Trophoblast cell (in vitro differentiated cells and primary cell): ENCODE data around the gene KAT6B.

Source experiments
- DNase-seq, 2 donors: peaks; one replicate each; pipeline ENCODE4 v3.0.0-alpha.2; 2016
- H2AFZ ChIP-seq: 2 replicates; pipeline ENCODE4 v1.6.1; 2013; ENCODE audit warnings: low read length, moderate library complexity, mild to moderate bottlenecking; ENCODE audit not compliant: insufficient read depth, poor library complexity
- H2AK5ac ChIP-seq: 2 replicates; pipeline ENCODE4 v1.6.1; 2013; ENCODE audit warnings: mild to moderate bottlenecking, low read length
- H2BK120ac ChIP-seq: 2 replicates; pipeline ENCODE4 v1.6.1; 2013; ENCODE audit warnings: low read length, mild to moderate bottlenecking, moderate library complexity; ENCODE audit not compliant: insufficient read depth, poor library complexity
- H2BK12ac ChIP-seq: 2 replicates; pipeline ENCODE4 v1.6.1; 2013; ENCODE audit warnings: mild to moderate bottlenecking, low read length, moderate library complexity
- H2BK5ac ChIP-seq: 2 replicates; pipeline ENCODE4 v1.6.1; 2013; ENCODE audit warnings: low read length, low read depth, moderate library complexity, mild to moderate bottlenecking; ENCODE audit not compliant: poor library complexity
- H3K14ac ChIP-seq: 2 replicates; pipeline ENCODE4 v1.6.1; 2013; ENCODE audit warnings: mild to moderate bottlenecking, low read length
- H3K18ac ChIP-seq: 2 replicates; pipeline ENCODE4 v1.6.1; 2013; ENCODE audit warnings: mild to moderate bottlenecking, low read length
- H3K23ac ChIP-seq: 2 replicates; pipeline ENCODE4 v1.6.1; 2013; ENCODE audit warnings: low read length
- H3K27ac ChIP-seq: 2 replicates; pipeline ENCODE4 v1.5.1; 2013; ENCODE audit warnings: low read depth, mild to moderate bottlenecking, inconsistent platforms, low read length, moderate library complexity
- H3K27me3 ChIP-seq: 2 replicates; pipeline ENCODE4 v1.6.1; 2013; ENCODE audit warnings: inconsistent platforms, mild to moderate bottlenecking, low read length, moderate library complexity; ENCODE audit not compliant: insufficient read depth
- H3K36me3 ChIP-seq, 2 experiments: 1 replicate in 1 of 2; 2 replicates in 1 of 2; pipeline ENCODE4 v1.6.1; 2013; ENCODE audit warnings: low read length in 2 of 2, mild to moderate bottlenecking in 2 of 2, moderate library complexity in 1 of 2; ENCODE audit not compliant: insufficient read depth in 2 of 2, control insufficient read depth in 1 of 2
- H3K4ac ChIP-seq: 2 replicates; pipeline ENCODE4 v1.6.1; 2013; ENCODE audit warnings: low read depth, mild to moderate bottlenecking, low read length, moderate library complexity
- H3K4me1 ChIP-seq, 2 experiments: 1 replicate in 1 of 2; 2 replicates in 1 of 2; pipeline ENCODE4 v1.6.1; 2013; ENCODE audit warnings: low read length in 2 of 2, mild to moderate bottlenecking in 2 of 2, moderate library complexity in 1 of 2; ENCODE audit not compliant: insufficient read depth in 2 of 2, control insufficient read depth in 1 of 2
- H3K4me2 ChIP-seq: 2 replicates; pipeline ENCODE4 v1.6.1; 2013; ENCODE audit warnings: inconsistent platforms, mild to moderate bottlenecking, low read length, moderate library complexity
- H3K4me3 ChIP-seq: 2 replicates; pipeline ENCODE4 v1.5.1; 2013; ENCODE audit warnings: mild to moderate bottlenecking, low read depth, low read length, inconsistent platforms
- H3K79me1 ChIP-seq: one replicate; pipeline ENCODE4 v1.6.1; 2013; ENCODE audit warnings: low read length
- H3K79me2 ChIP-seq: 2 replicates; pipeline ENCODE4 v1.6.1; 2013; ENCODE audit warnings: low read length, mild to moderate bottlenecking; ENCODE audit not compliant: control insufficient read depth, insufficient read depth, poor library complexity
- H3K9ac ChIP-seq: 2 replicates; pipeline ENCODE4 v1.6.1; 2013; ENCODE audit warnings: mild to moderate bottlenecking, low read length
- H3K9me3 ChIP-seq: 2 replicates; pipeline ENCODE4 v1.6.1; 2013; ENCODE audit warnings: low read depth, mild to moderate bottlenecking, control low read depth, inconsistent platforms, low read length; ENCODE audit not compliant: insufficient read depth
- H4K12ac ChIP-seq: 2 replicates; pipeline ENCODE4 v1.6.1; 2013; ENCODE audit warnings: low read depth, mild to moderate bottlenecking, low read length, moderate library complexity
- H4K8ac ChIP-seq: 2 replicates; pipeline ENCODE4 v1.6.1; 2013; ENCODE audit warnings: low read depth, mild to moderate bottlenecking, low read length, moderate library complexity
- H4K91ac ChIP-seq: one replicate; pipeline ENCODE4 v1.6.1; 2013; ENCODE audit warnings: low read depth, mild to moderate bottlenecking, low read length, moderate library complexity
- WGBS: extraction: QIAGEN DNeasy Blood & Tissue Kit; methylation state at CpG from one replicate; pipeline ENCODE4 v1.1.7; 2013; ENCODE audit warnings: missing lambda C conversion rate; ENCODE audit not compliant: insufficient read length, insufficient coverage; ENCODE audit errors: extremely low coverage; 5-methylcytosine and 5-hydroxymethylcytosine counted together

The KAT6B gene

GRCh38 chr10:75018251-75018650 lies 191.9 kb downstream of the KAT6B start:
- Histone ChIP-seq H3K4me2 (no peak overlapping the region), H4K12ac (no peak overlapping the region), H3K9me3 (no peaks in the 10 kb centered on the region), H3K79me2 (no peaks in the 10 kb centered on the region), H3K9ac (no peak overlapping the region), H3K4me1 (no peaks in the 10 kb centered on the region), H2BK120ac (no peak overlapping the region), H2AFZ (no peak overlapping the region), H3K14ac (no peak overlapping the region), H4K91ac (no peak overlapping the region), H3K4me3 (no peak overlapping the region), H2BK5ac (no peak overlapping the region), H2BK12ac (no peak overlapping the region), H3K27me3 (no peaks in the 10 kb centered on the region), H3K27ac (no peak overlapping the region), H2AK5ac (no peak overlapping the region), H3K23ac (no peak overlapping the region), H3K18ac (no peak overlapping the region), H3K36me3 (peaks cover 0 to 4% of the 10 kb centered on the region in 2 experiments), H3K79me1 (no peaks in the 10 kb centered on the region), H3K4ac (no peak overlapping the region), H4K8ac (no peak overlapping the region)
- no peak for DNase-seq
- no CpG with 5 or more reads among the region's 6 CpGs for WGBS

GRCh38 chr10:75018686-75019307 lies 192.4 kb downstream of the KAT6B start:
- H3K27me3 ChIP-seq: no peaks in the 10 kb centered on the region
- H3K4me2 ChIP-seq: no peak overlapping the region
- no peak overlapping the region for H3K27ac ChIP-seq
- H4K91ac ChIP-seq: no peak overlapping the region
- H3K79me2 ChIP-seq: no peaks in the 10 kb centered on the region
- no peak overlapping the region for H3K4ac ChIP-seq
- H4K8ac ChIP-seq: no peak overlapping the region
- no peak overlapping the region for H4K12ac ChIP-seq
- no peak overlapping the region for H3K4me3 ChIP-seq
- no CpG with 5 or more reads among the region's 8 CpGs for WGBS
- H2BK120ac ChIP-seq: no peak overlapping the region
- no peaks in the 10 kb centered on the region for H3K4me1 ChIP-seq
- no peak overlapping the region for H3K18ac ChIP-seq
- H3K9ac ChIP-seq: no peak overlapping the region
- no peak overlapping the region for H3K23ac ChIP-seq
- DNase-seq: no peak
- peaks cover 0 to 4% of the 10 kb centered on the region in 2 experiments for H3K36me3 ChIP-seq
- H3K79me1 ChIP-seq: no peaks in the 10 kb centered on the region
- no peak overlapping the region for H2AK5ac ChIP-seq
- no peak overlapping the region for H2BK12ac ChIP-seq
- no peaks in the 10 kb centered on the region for H3K9me3 ChIP-seq
- no peak overlapping the region for H3K14ac ChIP-seq
- no peak overlapping the region for H2BK5ac ChIP-seq
- H2AFZ ChIP-seq: no peak overlapping the region

GRCh38 chr10:75019370-75019769 lies 193.0 kb downstream of the KAT6B start:
- H3K14ac ChIP-seq: no peak overlapping the region
- no CpG with 5 or more reads among the region's 2 CpGs for WGBS

GRCh38 chr10:75020168-75020567 lies 193.8 kb downstream of the KAT6B start:
- Histone ChIP-seq H3K79me1 (no peaks in the 10 kb centered on the region), H4K12ac (no peak overlapping the region), H2AFZ (no peak overlapping the region), H2BK12ac (no peak overlapping the region), H3K9ac (no peak overlapping the region), H4K91ac (no peak overlapping the region), H3K79me2 (no peaks in the 10 kb centered on the region), H3K18ac (no peak overlapping the region), H3K4me3 (no peak overlapping the region), H3K23ac (no peak overlapping the region), H2BK120ac (no peak overlapping the region), H4K8ac (no peak overlapping the region), H3K4me2 (no peak overlapping the region), H3K27me3 (no peaks in the 10 kb centered on the region), H3K36me3 (peaks cover 3 to 8% of the 10 kb centered on the region in 2 experiments), H3K4ac (no peak overlapping the region), H3K4me1 (no peaks in the 10 kb centered on the region), H3K9me3 (no peaks in the 10 kb centered on the region), H2AK5ac (no peak overlapping the region), H2BK5ac (no peak overlapping the region), H3K27ac (no peak overlapping the region), H3K14ac (no peak overlapping the region)
- no CpG with 5 or more reads among the region's 6 CpGs for WGBS
- DNase-seq: no peak

More at GRCh38 chr10:75019370-75019769, 193.0 kb downstream of the KAT6B start:
- Histone ChIP-seq H3K9me3 (no peaks in the 10 kb centered on the region), H3K36me3 (peaks cover 0 to 4% of the 10 kb centered on the region in 2 experiments), H4K8ac (no peak overlapping the region), H2BK12ac (no peak overlapping the region), H3K23ac (no peak overlapping the region), H3K27ac (no peak overlapping the region), H3K79me2 (no peaks in the 10 kb centered on the region), H3K4me2 (no peak overlapping the region), H3K79me1 (no peaks in the 10 kb centered on the region), H3K27me3 (no peaks in the 10 kb centered on the region), H3K9ac (no peak overlapping the region), H2BK120ac (no peak overlapping the region), H2AFZ (no peak overlapping the region), H2AK5ac (no peak overlapping the region), H3K18ac (no peak overlapping the region), H2BK5ac (no peak overlapping the region), H3K4me3 (no peak overlapping the region), H3K4me1 (no peaks in the 10 kb centered on the region), H3K4ac (no peak overlapping the region), H4K91ac (no peak overlapping the region), H4K12ac (no peak overlapping the region)
- DNase-seq: peak in 1 of 2 donors; percentile 8
